CD14-positive monocyte (primary cell): ENCODE measurements around the gene TMEM86B. TPM values are rescaled to one million over a fixed set of nuclear protein-coding genes. Genes with fewer than 3 reads are reported as not detected.

Source experiments
- DNase-seq, 3 donors: peaks; one replicate each; pipeline ENCODE4 v3.0.0-alpha.2; 2011 to 2022
- H2AFZ ChIP-seq: 2 replicates; pipeline ENCODE4 v1.6.0; 2012; ENCODE audit warnings: mild to moderate bottlenecking, low read depth, low read length, inconsistent platforms; ENCODE audit not compliant: insufficient read depth, poor library complexity, severe bottlenecking
- H3K27ac ChIP-seq, 2 donors: 1 replicate in 1 of 2; 2 replicates in 1 of 2; pipeline ENCODE4 v1.5.1; 2012 to 2013; ENCODE audit warnings: low read length in 2 of 2, control low read depth in 1 of 2, inconsistent platforms in 1 of 2, low read depth in 1 of 2, mild to moderate bottlenecking in 1 of 2
- H3K27me3 ChIP-seq, 2 donors: one replicate each; pipeline versions ENCODE4 v1.6.0 to v1.6.1; 2011 to 2013; ENCODE audit warnings: low read length in 2 of 2; ENCODE audit not compliant: control insufficient read depth in 2 of 2, insufficient read depth in 2 of 2
- H3K36me3 ChIP-seq, 2 donors: replicated peaks in 1 of 2; 1 replicate in 1 of 2; 2 replicates in 1 of 2; pipeline versions ENCODE4 v1.5.1 to v1.6.1; 2012 to 2013; ENCODE audit warnings: low read length in 2 of 2, control low read depth in 1 of 2, inconsistent platforms in 1 of 2, mild to moderate bottlenecking in 1 of 2; ENCODE audit not compliant: insufficient read depth in 2 of 2, control insufficient read depth in 1 of 2
- H3K4me1 ChIP-seq, 2 donors: 1 replicate in 1 of 2; 2 replicates in 1 of 2; pipeline versions ENCODE4 v1.5.1 to v1.6.1; 2012 to 2013; ENCODE audit warnings: low read length in 2 of 2, control low read depth in 1 of 2, inconsistent platforms in 1 of 2, mild to moderate bottlenecking in 1 of 2, moderate library complexity in 1 of 2; ENCODE audit not compliant: insufficient read depth in 2 of 2, control insufficient read depth in 1 of 2
- H3K4me2 ChIP-seq: replicated peaks from 2 replicates; pipeline ENCODE3; 2012; ENCODE audit warnings: low read length, moderate library complexity, mild to moderate bottlenecking; ENCODE audit not compliant: poor library complexity, severe bottlenecking; ENCODE audit errors: extremely low read depth
- H3K4me3 ChIP-seq, 3 experiments: fragments of 200-600 bp in 1 of 3; sonication (generic) in 1 of 3; replicated peaks in 1 of 3; 1 replicate in 2 of 3; 2 replicates in 1 of 3; pipeline ENCODE4 v1.5.1; 2011 to 2013; ENCODE audit warnings: low read length in 3 of 3, mild to moderate bottlenecking in 3 of 3, control low read depth in 2 of 3, low read depth in 2 of 3, inconsistent platforms in 1 of 3, moderate library complexity in 1 of 3
- H3K79me2 ChIP-seq: 2 replicates; pipeline ENCODE4 v1.6.0; 2012; ENCODE audit warnings: mild to moderate bottlenecking, control low read depth, inconsistent platforms, low read length, moderate library complexity; ENCODE audit not compliant: insufficient read depth
- H3K9ac ChIP-seq: 2 replicates; pipeline ENCODE4 v1.6.0; 2017; ENCODE audit warnings: low read length, mild to moderate bottlenecking; ENCODE audit not compliant: insufficient read depth, poor library complexity, severe bottlenecking
- H3K9me3 ChIP-seq, 2 donors: replicated peaks in 1 of 2; 1 replicate in 1 of 2; 2 replicates in 1 of 2; pipeline versions ENCODE4 v1.5.1 to v1.6.1; 2012 to 2013; ENCODE audit warnings: low read length in 2 of 2, control low read depth in 1 of 2; ENCODE audit not compliant: control insufficient read depth in 1 of 2, insufficient read depth in 1 of 2
- H4K20me1 ChIP-seq: 2 replicates; pipeline ENCODE4 v1.6.0; 2012; ENCODE audit warnings: mild to moderate bottlenecking, low read length, control low read depth, moderate library complexity; ENCODE audit not compliant: insufficient read depth
- H3K27ac Mint-ChIP-seq, 7 donors: one replicate each; pipeline ENCODE4 v1.8.0; 2020; ENCODE audit warnings: mild to moderate bottlenecking in 7 of 7, mixed read lengths in 7 of 7, moderate library complexity in 6 of 7, inconsistent platforms in 2 of 7
- H3K27me3 Mint-ChIP-seq, 3 donors: one replicate each; pipeline ENCODE4 v1.8.0; 2021 to 2022; ENCODE audit warnings: low read depth in 3 of 3, mild to moderate bottlenecking in 3 of 3, mixed read lengths in 3 of 3, moderate library complexity in 3 of 3, inconsistent platforms in 1 of 3
- H3K36me3 Mint-ChIP-seq, 2 donors: one replicate each; pipeline ENCODE4 v1.8.0; 2020; ENCODE audit warnings: mixed read lengths in 2 of 2, inconsistent platforms in 1 of 2, mild to moderate bottlenecking in 1 of 2
- H3K4me1 Mint-ChIP-seq: one replicate; pipeline ENCODE4 v1.8.0; 2020; ENCODE audit warnings: mild to moderate bottlenecking, mixed read lengths
- H3K4me3 Mint-ChIP-seq, 2 donors: one replicate each; pipeline ENCODE4 v1.8.0; 2020; ENCODE audit warnings: mild to moderate bottlenecking in 2 of 2, mixed read lengths in 2 of 2, moderate library complexity in 1 of 2
- H3K9me3 Mint-ChIP-seq, 7 donors: one replicate each; pipeline ENCODE4 v1.8.0; 2020 to 2022; ENCODE audit warnings: mixed read lengths in 7 of 7, mild to moderate bottlenecking in 6 of 7, moderate library complexity in 6 of 7, inconsistent platforms in 2 of 7
- CTCF ChIP-seq: fragments of 200-600 bp; IDR thresholded peaks from one replicate; pipeline ENCODE4 v1.8.0; 2022; ENCODE audit warnings: antibody characterized with exemption, mild to moderate bottlenecking
- WGBS: methylation state at CpG from one replicate; pipeline ENCODE4 v1.1.5; 2013; ENCODE audit warnings: missing lambda C conversion rate; ENCODE audit not compliant: insufficient coverage; 5-methylcytosine and 5-hydroxymethylcytosine counted together
- intact Hi-C, 2 donors: fragments of 100-400 bp; cut with micrococcal nuclease; formaldehyde crosslinking; loops; one replicate each; pipeline versions ENCODE4 v1.15.0 to v1.15.1; 2023
- polyA minus RNA-seq: library from RNA; depleted of rRNA, polyadenylated mRNA; stranded (reverse); fragments of >200 nt; gene quantifications from 2 replicates; pipeline ENCODE4 v1.2.3, GENCODE V29; 2012
- polyA plus RNA-seq, 3 donors: library from polyadenylated mRNA; depleted of rRNA in 1 of 3; unstranded in 2 of 3; stranded (reverse) in 1 of 3; fragments of 300-500 nt in 2 of 3; fragments of >200 nt in 1 of 3; fragmentation: Illumina TruSeq in 2 of 3; gene quantifications; 1 replicate in 2 of 3; 2 replicates in 1 of 3; pipeline ENCODE4 v1.2.3, GENCODE V29; 2012 to 2021
- total RNA-seq, 12 experiments: library from RNA in 1 of 12; stranded (reverse) in 1 of 12; fragments of 120-200 nt in 1 of 12; gene quantifications; one replicate each; pipeline ENCODE4 v1.2.4 and lab custom pipeline; 2013 to 2026; ENCODE audit warnings: mixed read lengths in 6 of 12, inconsistent platforms in 1 of 12

The TMEM86B gene
- total RNA-seq (2013): 2.1 TPM
- polyA plus RNA-seq: 10 to 100 TPM in 1 of 3 donors, under 1 TPM in 2; 0.16 to 10.7 (median 0.38) TPM
- 3.1 and 5.1 TPM in 2 replicates for polyA minus RNA-seq
- total RNA-seq (lab: John Stamatoyannopoulos, UW): 0.23 to 2.8 (median 1.1) reads per million in 11 experiments

- Mint-ChIP-seq H3K9me3 (peaks cover 0 to 2% (median 0%) of the 10 kb centered on the region in 7 donors), H3K4me1 (peaks cover 5% of the 10 kb centered on the region), H3K27ac (peak within 1 kb of the TSS in 4 of 7 donors; percentile 0 to 57 (median 30)), H3K27me3 (peaks cover 0 to 3% (median 0%) of the 10 kb centered on the region in 3 donors), H3K4me3 (peak within 1 kb of the TSS in 1 of 2 donors; percentile 37), H3K36me3 (peaks cover 53 to 73% of the 10 kb centered on the region in 2 donors)
- Histone ChIP-seq H3K27ac (no peak within 1 kb of the TSS), H3K4me1 (no peaks in the 10 kb centered on the region), H2AFZ (no peak within 1 kb of the TSS), H3K4me3 (no peak within 1 kb of the TSS), H3K36me3 (peaks cover 71 to 81% of the 10 kb centered on the region in 2 donors), H3K79me2 (peaks cover 12% of the 10 kb centered on the region), H3K4me2 (no peak within 1 kb of the TSS), H3K9me3 (no peaks in the 10 kb centered on the region), H3K27me3 (no peaks in the 10 kb centered on the region), H3K9ac (no peak within 1 kb of the TSS), H4K20me1 (peaks cover 95% of the 10 kb centered on the region)
- intact Hi-C loops: no loop called here
- no peak for DNase-seq
- WGBS: 100% methylated on average over 8 of the region's 12 CpGs
- TF ChIP-seq CTCF: no peak
These were observed at the start of gene TMEM86B for GRCh38 chr19:55228403-55229031. Gene TMEM86B (minus strand): TSS chr19:55228763. CDS start chr19:55228741, 22 bp downstream.

- peak overlapping the region; percentile 12 for H3K4me2 ChIP-seq
- H3K79me2 ChIP-seq: peaks cover 4% of the 10 kb centered on the region
- DNase-seq: no peak
- over 99% methylated on average over 15 of the region's 17 CpGs for WGBS
- intact Hi-C loops: no loop called here
- Mint-ChIP-seq H3K4me3 (no peak overlapping the region), H3K27ac (peak overlapping the region; percentile 67 to 90 (median 86)), H3K4me1 (peaks cover 37% of the 10 kb centered on the region), H3K9me3 (peaks cover 0 to 2% (median 0%) of the 10 kb centered on the region in 7 donors), H3K27me3 (peaks cover 0 to 3% (median 0%) of the 10 kb centered on the region in 3 donors), H3K36me3 (peaks cover 27 to 34% of the 10 kb centered on the region in 2 donors)
- H3K9ac ChIP-seq: no peak overlapping the region
- peaks cover 3 to 22% of the 10 kb centered on the region in 2 donors for H3K36me3 ChIP-seq
- H3K9me3 ChIP-seq: no peaks in the 10 kb centered on the region
- H2AFZ ChIP-seq: no peak overlapping the region
- no peaks in the 10 kb centered on the region for H4K20me1 ChIP-seq
- H3K27ac ChIP-seq: peak overlapping the region; percentile 59 to 69
- no peak for TF ChIP-seq CTCF
- peaks cover 30 to 39% of the 10 kb centered on the region in 2 donors for H3K4me1 ChIP-seq
- no peak overlapping the region for H3K4me3 ChIP-seq
- H3K27me3 ChIP-seq: no peaks in the 10 kb centered on the region
These were observed 48.9 kb upstream of the TMEM86B start for GRCh38 chr19:55277494-55277893.
